GM12875 (cell line): ENCODE data around the gene HOXC11.

Experiments
- H3K4me3 ChIP-seq: one replicate; pipeline ENCODE4 v1.5.1; 2011; ENCODE audit warnings: low read depth, low read length, control low read depth
- TF ChIP-seq, protein P1 (sequence below): IDR thresholded peaks from 2 replicates; pipeline ENCODE4 v1.5.1; 2011; ENCODE audit warnings: low read depth, mild to moderate bottlenecking, control low read depth, inconsistent platforms, low read length, moderate library complexity, borderline replicate concordance; ENCODE audit not compliant: insufficient read depth

The HOXC11 gene

DNA sequence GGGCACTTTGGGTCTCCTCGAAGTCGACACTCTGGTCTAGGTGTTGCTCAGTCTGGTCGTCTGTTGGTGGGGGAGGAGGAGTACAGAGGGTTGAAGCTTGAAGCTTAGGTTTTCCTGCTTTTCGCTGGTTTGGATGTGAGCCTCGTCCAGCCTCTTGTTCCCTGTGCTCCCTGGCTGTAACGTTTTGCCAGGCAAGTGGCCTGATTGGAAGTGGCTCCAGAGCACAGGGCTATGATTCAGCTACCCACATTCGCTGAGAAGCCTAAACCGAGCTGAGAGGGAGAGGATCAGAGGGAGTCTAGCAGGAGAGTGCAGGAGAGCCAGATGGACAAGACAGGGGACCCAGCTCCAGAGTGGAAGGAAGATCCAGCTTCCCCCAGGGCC lies 18.1 kb downstream of the HOXC11 start:
- TF ChIP-seq, protein P1, sequence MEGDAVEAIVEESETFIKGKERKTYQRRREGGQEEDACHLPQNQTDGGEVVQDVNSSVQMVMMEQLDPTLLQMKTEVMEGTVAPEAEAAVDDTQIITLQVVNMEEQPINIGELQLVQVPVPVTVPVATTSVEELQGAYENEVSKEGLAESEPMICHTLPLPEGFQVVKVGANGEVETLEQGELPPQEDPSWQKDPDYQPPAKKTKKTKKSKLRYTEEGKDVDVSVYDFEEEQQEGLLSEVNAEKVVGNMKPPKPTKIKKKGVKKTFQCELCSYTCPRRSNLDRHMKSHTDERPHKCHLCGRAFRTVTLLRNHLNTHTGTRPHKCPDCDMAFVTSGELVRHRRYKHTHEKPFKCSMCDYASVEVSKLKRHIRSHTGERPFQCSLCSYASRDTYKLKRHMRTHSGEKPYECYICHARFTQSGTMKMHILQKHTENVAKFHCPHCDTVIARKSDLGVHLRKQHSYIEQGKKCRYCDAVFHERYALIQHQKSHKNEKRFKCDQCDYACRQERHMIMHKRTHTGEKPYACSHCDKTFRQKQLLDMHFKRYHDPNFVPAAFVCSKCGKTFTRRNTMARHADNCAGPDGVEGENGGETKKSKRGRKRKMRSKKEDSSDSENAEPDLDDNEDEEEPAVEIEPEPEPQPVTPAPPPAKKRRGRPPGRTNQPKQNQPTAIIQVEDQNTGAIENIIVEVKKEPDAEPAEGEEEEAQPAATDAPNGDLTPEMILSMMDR: no peak
- no peak overlapping the region for H3K4me3 ChIP-seq

DNA sequence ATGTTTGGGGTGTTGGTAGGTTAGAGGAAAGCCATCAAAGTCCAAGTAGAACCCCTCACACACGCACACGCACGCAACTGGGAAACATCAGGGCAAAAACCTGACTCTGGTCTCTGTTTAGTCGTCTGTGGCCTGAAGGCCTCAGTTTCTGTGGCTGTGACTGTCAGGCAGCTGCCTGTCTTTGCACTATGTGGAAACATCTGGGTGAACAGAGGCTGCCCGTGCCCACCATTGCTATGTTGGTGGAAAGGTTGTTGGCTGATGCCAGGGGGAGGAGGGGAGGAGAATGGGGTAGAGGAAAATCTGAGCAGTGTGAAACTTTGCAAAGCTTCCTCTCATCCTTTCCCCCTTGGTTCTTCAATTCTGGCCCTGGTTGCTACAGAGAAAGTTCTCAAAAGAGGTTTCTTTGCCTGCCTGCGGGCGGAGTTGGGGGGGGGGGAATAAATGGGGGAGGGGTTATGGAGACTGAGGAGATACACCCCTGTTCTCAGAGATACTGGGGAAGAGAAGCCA lies 19.5 kb downstream of the HOXC11 start:
- H3K4me3 ChIP-seq: no peak overlapping the region
- TF ChIP-seq, protein P1: no peak

DNA sequence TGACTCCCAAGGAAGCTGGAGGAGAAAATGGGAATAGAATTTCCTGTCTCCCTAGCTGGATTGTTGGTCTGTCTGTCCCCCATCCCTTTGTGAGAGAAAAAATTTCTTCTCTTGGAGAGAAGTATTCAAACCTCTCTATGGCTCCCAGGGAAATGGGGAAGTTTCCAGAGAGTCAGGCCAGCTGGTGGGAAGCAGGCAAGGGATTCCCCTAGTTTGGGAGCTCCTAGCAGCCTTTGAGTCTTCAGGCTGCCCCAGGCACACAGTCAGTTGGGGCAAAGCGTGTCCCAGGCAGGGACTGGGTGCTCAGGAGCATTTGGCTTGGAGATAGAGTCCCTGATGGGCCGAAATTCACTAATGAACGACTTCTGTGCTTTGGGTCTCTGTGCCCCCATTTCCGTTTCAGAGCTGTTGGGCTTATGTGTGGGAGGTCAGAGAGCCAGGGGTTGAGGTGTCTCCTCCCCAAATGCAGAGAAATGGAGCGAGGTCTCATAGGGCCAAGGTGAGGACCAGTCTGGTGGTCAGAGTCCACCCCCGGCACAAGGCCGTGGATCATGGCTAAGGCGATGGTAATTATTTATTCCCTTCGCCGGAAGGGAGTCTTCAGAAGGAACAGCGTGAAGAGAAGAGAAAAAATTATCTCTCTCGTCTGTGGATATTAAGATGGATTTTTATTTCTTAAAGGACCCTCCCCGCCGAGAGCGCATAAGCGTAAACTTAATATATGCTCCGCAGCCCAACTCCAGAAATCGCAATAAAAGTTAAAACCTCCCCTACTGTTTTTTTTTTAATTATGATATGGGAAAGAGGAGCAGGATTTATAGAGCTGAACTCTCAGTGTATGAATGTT lies 20.5 kb downstream of the HOXC11 start:
- no peak overlapping the region for H3K4me3 ChIP-seq
- TF ChIP-seq, protein P1: no peak

DNA sequence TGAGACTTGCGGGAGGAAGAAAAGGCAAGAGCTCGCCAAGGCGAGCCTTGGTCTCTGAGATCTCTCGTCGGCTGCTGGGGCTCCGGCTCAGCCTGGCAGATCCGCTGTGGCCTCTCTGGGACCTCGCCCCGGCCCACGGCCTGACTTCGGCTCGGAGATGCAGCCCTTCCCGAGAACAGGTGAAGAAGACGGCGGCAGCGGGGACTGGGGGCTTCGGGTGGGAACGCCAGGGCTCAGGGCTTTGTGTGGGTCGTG lies 21.0 kb downstream of the HOXC11 start:
- TF ChIP-seq, protein P1: no peak
- H3K4me3 ChIP-seq: no peak overlapping the region

DNA sequence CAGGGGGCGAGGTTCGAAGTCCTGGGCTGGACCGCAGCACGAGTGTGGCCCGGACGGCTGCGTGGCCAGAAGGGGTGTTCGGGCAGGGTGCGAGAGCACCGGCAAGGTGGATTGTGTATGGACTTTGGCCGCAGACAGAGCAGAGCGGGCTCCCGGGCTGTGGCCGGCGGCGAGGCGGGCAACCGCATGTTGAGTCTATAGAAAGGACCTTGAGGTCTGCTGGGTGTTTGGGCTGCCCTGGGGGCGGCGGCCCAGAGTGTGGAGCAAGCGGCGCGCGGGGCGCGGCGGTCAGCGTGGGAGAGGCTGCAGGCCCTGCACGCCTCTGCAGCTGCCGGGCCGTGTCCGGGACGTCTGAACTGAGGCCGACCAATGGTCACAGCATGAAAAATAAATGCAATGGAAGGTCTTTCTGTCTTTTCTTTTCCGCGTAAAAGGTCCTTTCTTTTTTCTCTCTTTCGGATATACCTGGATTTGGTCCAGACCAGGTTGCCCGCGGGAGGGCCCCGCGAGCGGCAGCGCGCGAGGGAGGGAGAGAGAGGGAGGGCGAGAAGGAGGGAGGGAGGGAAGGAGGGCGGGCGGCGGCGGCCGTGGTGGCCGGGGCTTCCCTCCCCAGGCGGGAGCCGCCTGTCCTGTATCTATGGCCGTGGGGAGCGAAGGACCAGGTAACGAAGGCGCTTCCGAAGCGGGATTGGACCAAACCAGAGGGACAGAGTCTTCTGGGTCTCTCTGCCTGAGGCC lies 21.5 kb downstream of the HOXC11 start:
- H3K4me3 ChIP-seq: peak overlapping the region; percentile 5

DNA sequence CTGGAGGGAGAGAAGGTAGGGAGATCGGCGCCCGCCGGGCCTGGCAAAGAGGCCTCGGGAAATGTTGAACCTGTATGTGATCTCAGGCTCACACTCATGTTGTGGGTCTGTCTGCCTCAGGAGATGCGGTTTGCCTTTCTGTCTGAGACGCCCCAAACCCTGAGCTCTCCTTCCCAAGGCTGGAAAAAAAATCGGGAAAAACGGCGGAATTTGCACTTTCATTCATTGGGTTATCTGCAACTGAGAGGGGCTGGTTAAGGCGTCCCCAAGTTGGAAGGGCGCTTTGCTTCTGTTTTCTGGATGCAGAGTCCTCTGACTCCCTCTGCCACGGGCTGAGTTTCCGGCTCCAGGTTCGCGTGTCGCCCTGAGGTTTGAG lies 22.1 kb downstream of the HOXC11 start:
- TF ChIP-seq, protein P1: no peak
- peak overlapping the region; percentile 5 for H3K4me3 ChIP-seq

More for the DNA sequence above, 21.5 kb downstream of the HOXC11 start:
- TF ChIP-seq, protein P1: no peak
